Thyroid gland (tissue), 4 donors: Measurements from ENCODE around the gene DIP2C.

Source experiments
- CTCF ChIP-seq, 6 experiments: fragments of 200-600 bp in 3 of 6; fragments of 450-650 bp in 3 of 6; sonication (generic) in 3 of 6; IDR thresholded peaks; one replicate each; pipeline ENCODE4 v1.5.1; 2016 to 2019; ENCODE audit warnings: antibody characterized with exemption in 6 of 6, mild to moderate bottlenecking in 2 of 6, inconsistent platforms in 1 of 6, moderate library complexity in 1 of 6
- POLR2A ChIP-seq, 2 donors: fragments of 450-650 bp; IDR thresholded peaks; one replicate each; pipeline ENCODE4 v1.6.1; 2017; ENCODE audit warnings: antibody characterized with exemption in 2 of 2, mild to moderate bottlenecking in 2 of 2, moderate library complexity in 1 of 2

- TF ChIP-seq CTCF (IDR thresholded peaks at IDR 0.05) (no peak), POLR2A (IDR thresholded peaks at IDR 0.05) (no peak)
Measured at GRCh38 chr10:413662-414071, 275.8 kb downstream of the DIP2C start.
